ENCODE results near the gene SLC15A4. TPM values are rescaled to one million over a fixed set of nuclear protein-coding genes. Genes with fewer than 3 reads are reported as not detected.
A peak's percentile ranks its signal among the peaks of the same experiment; 100 is the strongest.
"Not testable (repeated sequence)": the region's sequence is repeated elsewhere in the genome, so short reads cannot be mapped to it uniquely, and the experiment has no call there.

Gene SLC15A4
- total RNA-seq, 1 experiment from 2014 or later: 23.2 TPM

DNA sequence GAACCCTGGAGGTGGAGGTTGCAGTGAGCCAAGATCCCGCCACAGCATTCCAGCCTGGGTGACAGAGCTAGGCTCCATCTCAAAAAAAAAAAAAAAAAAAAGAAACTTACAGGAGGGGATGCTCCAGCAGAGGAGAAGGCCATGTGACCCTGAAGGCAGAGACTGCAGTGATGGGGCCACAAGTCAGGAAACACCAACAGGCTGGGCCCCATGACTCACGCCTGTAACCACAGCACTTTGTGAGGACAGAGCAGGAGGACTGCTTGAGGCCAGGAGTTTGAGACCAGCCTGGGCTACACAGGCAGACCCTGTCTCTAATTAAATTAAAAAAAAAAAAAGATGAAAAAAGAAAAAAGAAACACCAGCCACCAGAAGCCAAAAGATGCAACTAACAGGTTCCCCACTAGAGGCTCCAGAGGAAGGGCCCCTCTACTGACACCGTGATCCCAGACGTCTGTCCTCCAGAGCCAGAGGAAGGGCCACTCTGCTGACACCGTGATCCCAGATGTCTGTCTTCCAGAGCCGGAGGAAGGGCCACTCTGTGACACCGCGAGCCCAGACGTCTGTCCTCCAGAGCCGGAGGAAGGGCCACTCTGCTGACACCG, 20.4 kb upstream of the SLC15A4 start:
- DNase-seq (ENCODE audit: low read depth): peak; percentile 10

DNA sequence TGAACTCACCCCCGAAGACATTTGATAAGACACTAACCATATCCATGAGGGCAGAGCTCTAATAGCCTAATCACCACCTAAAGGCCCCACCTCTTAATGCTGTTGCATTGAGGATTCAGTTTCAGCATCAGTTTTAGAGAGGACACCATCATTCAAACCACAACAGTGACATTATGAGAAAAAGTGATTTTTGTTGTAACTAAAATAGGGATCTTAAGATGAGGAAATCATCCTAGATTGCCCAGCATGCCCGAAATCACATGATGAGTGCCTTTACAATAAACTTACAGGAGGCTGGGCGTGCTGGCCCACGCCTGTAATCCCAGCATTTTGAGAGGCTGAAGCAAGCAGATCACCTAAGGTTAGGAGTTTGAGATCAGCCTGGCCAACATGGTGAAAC, 19.8 kb upstream of the SLC15A4 start:
- DNase-seq (ENCODE audit: low read depth): no peak

DNA sequence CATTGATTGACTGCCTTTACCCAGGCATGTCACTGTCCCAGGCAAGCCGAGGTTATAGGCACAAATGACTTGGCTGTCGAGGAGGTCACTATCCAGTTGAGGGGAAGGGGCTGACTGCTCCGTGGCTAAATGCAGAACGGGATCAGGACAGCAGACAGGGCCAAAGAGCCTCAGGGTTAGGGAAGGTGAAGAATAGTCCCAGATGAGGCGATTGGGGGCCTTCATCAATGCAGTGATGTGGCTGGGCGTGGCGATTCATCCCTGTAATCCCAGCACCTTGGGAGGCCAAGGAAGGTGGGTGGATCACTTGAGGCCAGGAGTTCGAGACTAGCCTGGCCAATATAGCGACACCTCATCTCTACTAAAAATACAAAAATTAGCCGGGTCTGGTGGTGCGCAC, 18.8 kb upstream of the SLC15A4 start:
- DNase-seq (ENCODE audit: low read depth): no peak

DNA sequence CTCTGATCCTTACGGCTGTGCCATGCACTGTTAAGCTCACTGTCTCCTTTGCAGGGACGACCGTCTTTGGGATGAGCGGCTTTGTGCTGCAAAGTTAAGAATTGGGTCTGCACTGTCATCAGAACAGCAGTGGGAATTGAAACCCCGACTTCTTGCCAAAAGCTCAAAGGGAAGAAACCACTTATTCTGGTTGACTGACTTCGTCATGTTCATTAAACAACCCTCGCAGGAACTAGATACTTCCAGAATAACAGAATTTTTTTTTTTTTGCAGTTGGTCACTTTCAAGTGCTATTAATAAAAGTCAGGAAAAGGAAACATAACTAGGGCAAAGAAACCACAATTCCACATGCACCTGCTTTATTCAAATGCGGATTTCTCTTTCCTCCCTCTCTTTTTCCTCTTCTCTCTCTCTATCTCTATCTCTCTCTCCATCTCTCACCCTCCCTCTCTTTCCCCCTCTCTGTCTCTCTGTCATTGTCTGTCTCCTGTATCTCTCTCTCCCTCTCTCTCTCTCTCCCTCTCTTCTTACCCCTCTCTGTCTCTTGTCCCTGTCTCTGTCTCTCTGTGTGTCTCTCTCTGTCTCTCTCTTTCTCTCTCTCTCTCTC, 17.2 kb upstream of the SLC15A4 start:
- DNase-seq (ENCODE audit: low read depth): peak; percentile 6

DNA sequence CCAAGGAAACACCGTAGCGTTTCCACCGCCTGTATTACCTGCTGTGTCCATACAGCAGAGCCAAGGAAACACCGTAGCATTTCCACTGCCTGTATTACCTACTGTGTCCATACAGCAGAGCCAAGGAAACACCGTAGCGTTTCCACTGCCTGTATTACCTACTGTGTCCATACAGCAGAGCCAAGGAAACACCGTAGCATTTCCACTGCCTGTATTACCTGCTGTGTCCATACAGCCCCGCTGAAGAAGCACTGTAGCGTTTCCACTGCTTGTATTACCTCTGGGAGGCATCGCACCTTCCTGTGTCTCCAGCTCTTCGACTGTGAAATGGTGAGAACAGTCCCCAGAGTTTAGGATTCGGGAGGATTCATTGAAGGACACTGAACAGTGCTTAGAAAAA, 16.1 kb upstream of the SLC15A4 start:
- not testable (repeated sequence) for DNase-seq (ENCODE audit: low read depth)

DNA sequence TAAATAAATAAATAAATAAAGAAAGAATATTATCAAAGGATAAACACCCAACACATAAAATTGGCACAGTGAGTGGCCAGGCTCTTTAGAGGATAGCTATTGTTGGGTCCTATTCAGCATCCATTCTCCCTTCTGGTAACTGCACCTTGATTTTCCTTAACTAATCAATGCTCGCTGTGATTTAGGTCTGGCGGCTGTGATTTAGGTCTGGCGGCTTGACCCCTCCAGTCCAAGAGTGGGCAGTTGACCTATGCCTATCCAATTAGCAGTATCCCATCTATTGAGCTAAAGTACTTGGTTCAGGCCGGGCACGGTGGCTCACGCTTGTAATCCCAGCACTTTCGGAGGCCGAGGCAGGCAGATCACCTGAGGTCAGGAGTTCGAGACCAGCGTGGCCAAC, 9.7 kb upstream of the SLC15A4 start:
- no peak for DNase-seq (ENCODE audit: low read depth)

DNA sequence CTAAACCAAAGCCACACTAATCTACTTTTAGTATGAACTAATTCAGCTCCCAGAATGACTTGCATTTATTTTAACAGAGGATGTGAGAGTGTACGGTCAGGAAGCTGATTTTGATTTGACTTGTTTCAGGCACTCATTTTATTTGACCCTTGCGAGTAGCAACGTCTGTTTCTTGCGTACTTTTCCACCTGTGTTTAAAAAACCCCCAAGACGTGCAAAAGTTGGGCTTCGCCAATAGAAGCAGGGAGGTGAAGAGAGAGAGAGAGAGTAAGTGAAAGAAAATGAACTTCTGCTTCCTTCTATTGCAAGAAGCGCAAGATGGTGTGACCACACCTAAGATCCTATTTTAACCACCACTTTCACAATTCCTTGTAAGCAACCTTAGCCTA, 6.7 kb upstream of the SLC15A4 start:
- DNase-seq (ENCODE audit: low read depth): no peak

DNA sequence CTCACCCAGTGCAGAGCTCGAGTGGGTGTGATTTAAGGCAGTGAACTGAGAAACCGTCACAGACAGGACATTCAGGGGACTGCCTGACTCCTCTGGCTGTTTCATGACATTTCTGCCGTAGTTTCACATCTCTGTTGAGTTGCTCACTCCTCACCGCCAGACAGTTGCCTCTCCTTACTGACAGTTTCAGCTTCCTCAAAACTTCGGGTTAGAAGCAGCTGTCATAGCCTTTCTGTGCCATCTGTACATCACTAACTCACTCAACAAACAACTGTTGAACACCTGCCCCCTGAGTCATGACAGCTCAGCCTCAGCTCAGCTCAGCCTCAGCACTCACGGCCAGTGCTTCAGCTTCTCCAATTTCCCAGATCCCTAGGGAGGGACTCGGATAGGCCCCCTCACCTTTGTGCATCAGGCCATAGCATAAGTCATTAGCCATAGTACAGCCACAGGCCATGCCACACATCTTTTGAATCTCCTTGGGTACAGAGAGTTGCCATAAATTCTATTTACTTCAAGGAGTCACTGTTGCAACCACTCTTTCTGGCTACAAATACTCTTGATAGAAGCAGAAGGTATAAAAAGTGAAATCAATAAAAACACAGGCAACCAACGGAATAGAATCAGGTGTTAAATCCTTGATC, 6.2 kb upstream of the SLC15A4 start:
- DNase-seq (ENCODE audit: low read depth): no peak

DNA sequence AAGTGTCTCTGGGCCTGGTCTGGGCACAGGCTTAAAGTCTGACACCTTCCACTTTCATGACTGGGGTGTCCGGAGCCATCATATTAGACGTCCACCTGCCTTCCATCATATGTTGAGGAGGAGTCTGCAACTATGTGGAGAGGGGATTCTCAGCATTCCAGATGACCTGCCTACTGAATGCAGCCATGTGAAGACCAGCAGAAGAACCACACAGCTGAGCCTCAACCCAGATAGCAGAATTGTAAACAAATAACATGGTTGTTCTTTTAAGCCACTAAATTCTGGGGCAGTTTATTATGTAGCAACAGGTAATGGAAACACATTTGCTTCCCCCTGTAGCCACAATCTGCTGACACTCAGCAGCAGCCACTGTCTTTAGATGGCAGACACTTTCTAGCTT, 4.0 kb upstream of the SLC15A4 start:
- no peak for DNase-seq (ENCODE audit: low read depth)

DNA sequence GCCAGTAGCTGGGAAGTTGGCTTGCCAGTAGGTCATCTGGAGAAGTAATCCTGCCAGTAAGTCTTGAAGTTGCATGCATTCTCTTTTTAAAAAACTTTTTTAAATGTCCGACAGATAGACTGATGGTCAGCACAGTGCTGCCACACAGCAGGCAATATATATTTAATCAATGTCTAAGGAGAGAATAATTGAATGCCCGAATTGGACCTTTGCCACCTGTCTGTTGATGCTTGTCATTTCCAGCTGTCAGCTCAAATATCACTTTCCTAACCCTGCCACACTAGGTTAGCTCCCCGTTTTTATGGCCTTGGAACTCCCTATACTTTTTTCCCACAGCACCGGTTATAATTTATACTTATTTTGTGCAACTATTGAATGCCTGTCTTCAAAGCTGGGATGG, 2.1 kb upstream of the SLC15A4 start:
- no peak for DNase-seq (ENCODE audit: low read depth)

DNA sequence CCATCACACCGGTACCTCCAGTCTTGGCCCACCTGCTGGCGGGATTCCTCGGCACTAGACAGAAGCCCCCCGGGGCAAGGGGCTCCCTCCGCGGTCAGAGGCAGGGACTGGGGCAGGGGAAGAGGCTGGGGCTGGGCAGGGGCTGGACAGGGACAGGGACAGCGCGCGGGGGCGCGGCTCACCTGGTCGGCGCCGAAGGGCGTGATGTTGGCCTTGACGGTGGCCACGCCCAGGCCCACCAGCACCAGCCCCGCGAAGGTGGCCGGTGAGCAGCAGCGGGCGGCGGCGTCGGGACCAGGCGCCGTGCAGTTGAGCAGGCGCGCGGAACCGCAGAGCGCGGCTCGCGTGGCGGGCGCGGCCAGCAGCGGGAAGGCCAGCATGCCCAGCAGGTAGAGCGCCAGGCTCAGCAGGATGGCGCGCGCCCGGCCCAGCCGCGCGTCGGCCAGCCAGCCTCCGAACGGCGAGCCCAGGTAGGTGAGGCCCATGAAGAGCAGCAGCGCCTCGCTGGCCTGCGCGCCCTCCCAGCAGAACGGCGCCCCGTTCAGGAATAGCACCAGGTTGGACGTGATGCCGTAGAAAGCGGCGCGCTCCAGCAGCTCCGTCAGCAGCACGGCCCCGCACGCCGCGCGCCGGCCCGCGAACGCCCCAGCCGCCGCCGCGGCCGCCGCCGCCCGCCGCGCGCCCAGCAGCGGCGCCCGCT, 392 bp downstream of the SLC15A4 start:
- DNase-seq (ENCODE audit: low read depth): no peak

DNA sequence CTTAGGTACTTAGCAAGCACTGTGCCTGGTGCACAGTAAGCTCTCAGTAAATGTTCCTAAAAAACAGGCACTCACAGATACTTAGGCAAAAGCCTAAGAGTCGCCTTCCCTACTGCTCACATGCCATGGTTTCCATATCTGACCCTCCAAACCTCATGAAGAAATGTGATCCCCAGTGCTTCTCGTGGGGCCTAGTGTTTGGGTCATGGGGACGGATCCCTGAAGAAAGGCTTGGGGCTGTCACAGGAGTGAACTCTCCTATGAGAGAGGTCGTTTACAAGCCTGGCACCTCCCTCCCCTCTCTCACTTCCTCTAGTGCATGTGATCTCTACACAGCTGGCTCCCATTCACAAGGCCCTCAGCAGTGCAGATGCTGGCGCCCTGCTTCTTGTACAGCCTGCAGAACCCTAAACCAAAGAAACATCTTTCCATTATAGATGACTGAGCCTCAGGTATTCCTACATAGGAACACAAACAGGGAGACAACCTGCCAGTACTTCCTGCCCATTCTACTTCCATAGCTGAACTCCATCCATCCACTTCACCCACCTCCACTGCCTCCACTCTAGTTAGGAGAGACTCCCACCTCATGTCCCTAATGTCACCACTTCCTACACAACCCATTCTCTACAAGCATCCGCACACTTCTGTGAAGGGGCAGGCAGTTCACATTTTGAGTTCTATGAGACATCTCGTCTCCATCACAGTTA, 2.9 kb downstream of the SLC15A4 start:
- DNase-seq (ENCODE audit: low read depth): no peak

DNA sequence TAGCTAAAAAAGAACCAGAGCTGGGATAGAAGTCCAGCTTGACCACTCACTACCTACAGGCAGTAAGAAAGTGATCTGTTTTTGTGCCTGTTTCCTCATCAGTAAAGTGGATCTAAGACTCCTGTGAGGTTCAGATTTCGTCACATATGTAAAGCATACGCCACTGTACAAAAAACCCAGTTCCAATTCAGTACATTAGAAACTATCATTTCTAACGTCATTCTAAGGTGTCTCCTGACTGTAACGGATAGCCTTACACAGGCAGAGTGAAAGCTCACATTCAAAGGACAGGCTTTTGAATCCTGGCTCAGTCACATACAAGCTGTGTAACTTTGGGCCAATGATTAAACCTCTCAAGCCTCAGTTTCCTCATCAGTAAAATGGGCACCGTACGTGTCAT, 3.5 kb downstream of the SLC15A4 start:
- DNase-seq (ENCODE audit: low read depth): no peak

DNA sequence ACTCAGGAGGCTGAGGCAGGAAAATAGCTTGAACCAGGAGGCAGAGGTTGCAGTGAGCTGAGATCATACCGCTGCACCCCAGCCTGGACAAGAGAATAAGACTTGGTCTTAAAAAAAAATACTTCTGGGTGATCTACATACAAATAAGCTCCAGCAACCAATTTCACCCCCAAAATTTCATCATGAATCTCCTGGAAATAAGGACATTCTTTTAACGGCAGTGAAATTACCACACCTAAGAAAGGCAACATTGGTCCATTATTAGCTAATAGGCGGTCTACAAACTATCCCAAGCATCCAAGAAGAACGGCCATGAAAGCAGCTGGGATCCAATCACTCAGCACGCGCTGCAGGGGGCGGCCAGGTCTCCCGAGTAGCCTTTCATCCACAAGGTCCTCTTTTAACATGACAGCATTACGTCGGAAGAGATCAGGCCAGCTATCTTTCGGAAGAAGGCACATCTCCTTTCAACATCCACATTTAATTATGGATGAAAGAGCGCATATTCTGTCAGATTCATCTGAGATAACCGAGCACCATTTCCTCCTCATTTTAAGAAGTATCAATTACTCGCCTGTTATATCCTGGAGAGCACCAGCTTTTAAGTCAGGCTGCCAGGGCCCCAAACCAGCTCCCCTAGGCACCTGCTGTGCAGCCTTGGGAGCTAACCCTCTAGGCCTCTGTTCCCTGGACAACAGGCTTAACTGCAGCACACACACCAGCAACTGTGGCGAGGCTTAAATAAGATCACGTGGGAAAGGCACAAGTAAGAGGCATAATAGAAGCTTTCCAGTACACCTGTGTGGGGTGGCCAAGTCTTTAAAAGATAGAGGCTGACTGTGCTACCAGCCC, 4.2 kb downstream of the SLC15A4 start:
- DNase-seq (ENCODE audit: low read depth): no peak

DNA sequence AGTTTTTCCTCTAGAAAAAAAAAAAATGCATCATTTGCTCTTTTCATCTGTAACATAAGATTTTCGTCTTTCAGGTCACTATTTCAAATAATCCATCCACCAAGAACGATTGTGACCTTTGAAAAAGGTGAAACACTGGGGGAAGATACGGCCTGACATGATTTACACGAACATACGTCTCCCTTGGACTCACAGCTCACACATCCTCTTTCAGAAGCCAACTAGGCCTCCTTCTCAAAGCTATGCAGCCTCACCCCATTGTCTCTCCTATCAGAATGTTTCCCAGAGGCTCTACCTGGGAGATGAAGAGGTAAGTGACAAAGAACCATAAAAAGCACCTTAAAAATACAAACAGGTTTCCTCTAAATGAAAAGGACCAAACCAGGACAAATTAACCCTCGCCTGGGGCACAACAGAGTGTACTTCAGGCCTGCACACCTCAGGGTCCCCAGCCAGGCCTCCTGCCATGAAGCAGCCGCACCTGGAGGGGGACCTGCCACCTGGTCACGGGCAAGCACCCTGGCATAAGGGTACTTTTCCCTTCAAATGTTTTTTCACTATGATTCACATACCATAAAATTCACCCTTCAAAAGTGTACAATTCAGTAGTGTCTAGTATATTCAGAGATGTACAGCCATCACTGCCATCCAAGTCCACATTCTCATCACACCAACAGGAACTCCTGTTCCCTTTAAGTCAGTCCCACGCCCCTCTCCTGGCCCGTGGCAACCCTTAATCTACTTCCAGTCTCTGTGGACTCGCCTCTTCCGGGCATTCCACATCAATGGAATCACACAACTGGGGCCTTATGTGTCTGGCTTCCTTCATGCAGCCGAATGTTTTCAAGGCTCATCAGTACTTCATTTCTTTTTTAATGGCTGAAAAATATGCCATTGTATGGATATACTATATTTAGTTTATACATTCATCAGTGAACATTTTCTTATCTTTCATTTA, 5.4 kb downstream of the SLC15A4 start:
- peak; percentile 64 for DNase-seq (ENCODE audit: low read depth)

DNA sequence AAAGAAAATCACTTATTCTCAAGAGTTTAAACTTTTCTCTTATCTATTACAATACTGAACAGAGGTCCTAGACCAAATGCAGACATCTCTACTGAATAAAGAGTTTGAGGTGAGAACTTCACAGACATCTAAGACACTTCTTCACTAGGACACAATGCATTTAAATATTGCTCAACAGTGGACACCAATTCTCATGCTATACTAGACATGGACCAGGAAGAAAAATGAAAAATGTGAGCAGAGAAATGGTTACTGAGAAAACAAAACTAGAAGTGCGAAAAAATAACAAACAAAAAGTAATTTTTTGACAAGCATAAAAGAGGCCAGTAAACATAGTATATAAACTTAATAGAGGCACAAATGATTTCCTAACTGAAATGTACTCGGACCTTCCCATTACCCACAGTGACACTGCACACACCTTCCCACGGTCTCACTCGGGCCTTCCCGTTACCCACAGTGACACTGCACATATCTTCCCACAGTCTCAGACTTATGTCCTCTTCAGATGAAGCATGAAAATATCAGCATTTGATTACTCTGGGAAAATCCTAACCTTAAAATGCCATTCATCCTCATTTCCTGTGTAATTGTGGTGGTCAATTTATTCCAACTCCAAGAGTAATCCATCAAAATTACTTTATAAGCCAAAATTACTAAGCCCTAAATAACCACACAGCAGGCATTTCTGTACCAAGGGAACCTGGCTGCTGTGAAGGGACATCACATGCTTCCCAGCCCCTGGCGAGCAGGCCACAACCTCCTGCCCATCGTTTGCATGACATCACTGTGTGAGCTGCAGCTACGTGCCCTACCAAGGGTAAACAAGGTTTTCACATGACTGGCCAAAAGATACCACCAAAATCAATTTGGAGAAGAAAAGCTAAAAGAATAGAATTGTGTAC, 6.4 kb downstream of the SLC15A4 start:
- peak; percentile 63 for DNase-seq (ENCODE audit: low read depth)

DNA sequence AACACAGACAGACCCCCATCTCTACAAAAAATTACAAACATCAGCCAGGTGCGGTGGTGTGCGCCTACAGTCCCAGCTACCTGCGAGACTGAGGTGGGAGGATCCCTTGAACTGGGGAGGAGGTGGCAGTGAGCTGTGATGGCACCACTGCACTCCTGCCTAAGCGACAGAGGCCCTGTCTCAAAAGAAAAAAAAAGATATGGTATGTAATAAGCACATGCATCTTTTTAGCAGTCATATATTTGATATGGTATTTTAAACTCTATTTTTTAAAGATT, 7.2 kb downstream of the SLC15A4 start:
- no peak for DNase-seq (ENCODE audit: low read depth)

DNA sequence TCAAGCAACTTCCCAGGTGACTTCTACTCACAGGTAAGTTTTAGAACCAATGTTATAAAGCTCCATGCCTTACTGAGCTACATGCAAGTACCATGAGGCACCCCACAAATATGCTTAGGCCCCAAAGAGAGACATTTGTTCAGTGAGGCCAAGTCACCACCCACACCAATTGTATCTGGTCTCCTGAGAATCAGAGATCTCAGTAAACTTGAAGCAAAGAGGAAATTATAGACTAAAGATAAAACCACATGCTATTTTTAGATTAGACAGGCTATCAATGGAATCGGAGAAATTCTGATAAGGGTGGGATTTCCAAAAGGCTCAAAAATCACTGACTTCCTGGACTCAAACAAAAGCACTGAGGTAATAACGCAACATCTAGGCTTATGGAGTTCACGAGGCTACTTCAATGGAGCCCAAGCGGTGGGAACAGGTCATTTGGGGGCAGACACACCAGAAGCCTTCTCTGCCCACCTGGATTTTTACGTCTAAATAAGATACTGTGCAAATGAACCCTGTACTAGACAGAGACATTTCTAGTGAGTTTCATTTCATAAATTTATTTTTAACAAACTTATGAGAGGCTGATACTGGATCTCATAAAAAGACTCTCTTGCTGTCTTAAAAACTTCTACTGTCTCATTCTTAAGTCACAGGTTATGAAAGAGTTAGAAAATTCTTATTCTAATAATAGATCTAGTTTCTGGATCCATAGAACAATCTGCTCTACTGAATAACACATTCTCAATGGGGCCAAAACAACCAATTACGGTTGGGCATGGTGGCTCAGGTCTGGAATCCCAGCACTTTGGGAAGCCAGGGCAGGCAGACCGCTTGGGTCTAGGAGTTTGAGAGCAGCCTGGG, 7.7 kb downstream of the SLC15A4 start:
- DNase-seq (ENCODE audit: low read depth): no peak

Measured in RPMI7951 (cell line).